ENCODE data around the gene OPN1SW. TPM values are rescaled to one million over a fixed set of nuclear protein-coding genes. Genes with fewer than 3 reads are reported as not detected.

OPN1SW gene
- polyA plus RNA-seq, 1 experiment = not detected

DNA sequence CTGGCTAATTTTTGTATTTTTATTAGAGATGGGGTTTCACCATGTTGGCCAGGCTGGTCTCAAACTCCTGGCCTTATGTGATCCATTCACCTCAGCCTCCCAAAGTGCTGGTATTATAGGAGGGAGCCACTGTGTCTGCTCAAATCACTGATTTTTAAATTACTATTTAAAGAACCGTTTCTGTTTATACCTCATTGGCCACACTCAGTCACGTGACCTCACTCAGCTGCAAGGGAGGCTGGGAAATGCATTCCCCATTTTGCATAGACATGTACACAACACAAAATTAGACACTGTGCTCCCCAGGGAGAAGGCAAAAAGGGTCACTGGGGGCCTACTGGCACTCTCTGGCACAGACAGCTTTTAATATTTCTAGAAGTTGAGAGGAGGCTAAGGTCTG, 50.1 kb downstream of the OPN1SW start:
- CTCF ChIA-PET = no interaction called here
- Histone ChIP-seq H3K9me3 (ENCODE audit: control insufficient read depth, insufficient read depth, low read length) (no peaks in the 10 kb centered on the region), H3K27ac (ENCODE audit: low read depth, low read length) (no peak overlapping the region), H3K4me3 (ENCODE audit: low read depth, low read length) (no peak overlapping the region), H3K27me3 (ENCODE audit: control insufficient read depth, insufficient read depth, low read length) (peaks cover 21% of the 10 kb centered on the region)
- DNase-seq (ENCODE audit: low read depth, low spot score) = no peak
- no peak for TF ChIP-seq CTCF (IDR thresholded peaks at IDR 0.05; ENCODE audit: low read depth, low read length)
- POLR2A ChIA-PET = interaction anchor here (0.5 to 1.6 kb wide), 2 partner anchors 14 to 21 kb away, joined by 4 to 7 read pairs; partner anchors contain the start of gene CALU

DNA sequence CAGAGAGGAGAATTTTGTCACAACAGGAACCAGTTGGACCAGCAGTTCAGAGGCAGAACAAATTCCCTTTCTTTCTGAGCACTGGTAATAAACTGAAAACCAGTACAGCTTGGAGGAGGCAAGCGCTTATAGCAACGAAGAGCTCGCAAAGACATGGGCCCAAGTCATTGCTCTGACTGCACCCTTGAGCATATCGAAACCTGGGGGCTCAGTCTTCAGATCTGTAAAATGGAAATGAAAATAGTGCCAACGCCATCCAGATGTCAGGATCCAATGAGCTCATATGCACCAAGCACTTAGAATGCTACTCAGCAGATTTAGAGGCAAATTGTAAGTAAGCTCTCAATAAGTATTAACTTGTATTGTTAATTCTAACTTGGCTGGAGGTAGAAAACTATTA, 50.9 kb downstream of the OPN1SW start:
- Histone ChIP-seq H3K4me3 (ENCODE audit: low read depth, low read length) (no peak overlapping the region), H3K27me3 (ENCODE audit: control insufficient read depth, insufficient read depth, low read length) (peaks cover 21% of the 10 kb centered on the region), H3K9me3 (ENCODE audit: control insufficient read depth, insufficient read depth, low read length) (no peaks in the 10 kb centered on the region), H3K27ac (ENCODE audit: low read depth, low read length) (no peak overlapping the region)
- DNase-seq (ENCODE audit: low read depth, low spot score) = no peak
- no peak for TF ChIP-seq CTCF (IDR thresholded peaks at IDR 0.05; ENCODE audit: low read depth, low read length)
- POLR2A ChIA-PET = no interaction called here
- CTCF ChIA-PET = no interaction called here

Small RNA genes lying within 50 kb of the gene (small RNA-seq; reads per million reads assigned to genes)
- not detected for gene RN7SL81P (ENCODE audit: insufficient read length, low read depth)

Other genes with a start within 250 kb of the OPN1SW start
- 0.47 TPM in 2 replicates for gene GARIN1A, start 103.5 kb downstream of the OPN1SW start, polyA plus RNA-seq (2011; rRNA removed)
- gene CALU, start 36.4 kb downstream of the OPN1SW start, polyA plus RNA-seq (2011; rRNA removed) = 593 and 815 TPM in 2 replicates
- 17.8 and 19.7 TPM in 2 replicates for gene CCDC136, start 16.2 kb upstream of the OPN1SW start, polyA plus RNA-seq (2011; rRNA removed)
- gene FLNC, start 54.6 kb upstream of the OPN1SW start, polyA plus RNA-seq (2011; rRNA removed) = 25.8 and 44.7 TPM in 2 replicates
- gene ATP6V1F, start 87.1 kb upstream of the OPN1SW start, polyA plus RNA-seq (2011; rRNA removed) = 150 and 193 TPM in 2 replicates
- gene KCP, start 134.9 kb upstream of the OPN1SW start, polyA plus RNA-seq (2011; rRNA removed) = 0.04 and 0.05 TPM in 2 replicates
- gene IRF5, start 162.1 kb upstream of the OPN1SW start, polyA plus RNA-seq (2011; rRNA removed) = 0.04 and 0.06 TPM in 2 replicates

All from AG04450 (cell line).